Lung microvascular endothelial cell (primary cell): ENCODE measurements around the gene ANTXR1. TPM values are rescaled to one million over a fixed set of nuclear protein-coding genes. Genes with fewer than 3 reads are reported as not detected.

Experiments
- DNase-seq, 2 donors: peaks; one replicate each; pipeline versions ENCODE4 v3.0.0 to v3.0.0-alpha.2; 2010; ENCODE audit warnings: low read depth in 2 of 2
- total RNA-seq: library from RNA; depleted of rRNA; stranded (reverse); fragments of >200 nt; gene quantifications from 2 replicates; pipeline ENCODE4 v1.2.1, GENCODE V29; 2014

The ANTXR1 gene
- total RNA-seq, 1 donor from 2014 or later, result 0.20 TPM

DNA sequence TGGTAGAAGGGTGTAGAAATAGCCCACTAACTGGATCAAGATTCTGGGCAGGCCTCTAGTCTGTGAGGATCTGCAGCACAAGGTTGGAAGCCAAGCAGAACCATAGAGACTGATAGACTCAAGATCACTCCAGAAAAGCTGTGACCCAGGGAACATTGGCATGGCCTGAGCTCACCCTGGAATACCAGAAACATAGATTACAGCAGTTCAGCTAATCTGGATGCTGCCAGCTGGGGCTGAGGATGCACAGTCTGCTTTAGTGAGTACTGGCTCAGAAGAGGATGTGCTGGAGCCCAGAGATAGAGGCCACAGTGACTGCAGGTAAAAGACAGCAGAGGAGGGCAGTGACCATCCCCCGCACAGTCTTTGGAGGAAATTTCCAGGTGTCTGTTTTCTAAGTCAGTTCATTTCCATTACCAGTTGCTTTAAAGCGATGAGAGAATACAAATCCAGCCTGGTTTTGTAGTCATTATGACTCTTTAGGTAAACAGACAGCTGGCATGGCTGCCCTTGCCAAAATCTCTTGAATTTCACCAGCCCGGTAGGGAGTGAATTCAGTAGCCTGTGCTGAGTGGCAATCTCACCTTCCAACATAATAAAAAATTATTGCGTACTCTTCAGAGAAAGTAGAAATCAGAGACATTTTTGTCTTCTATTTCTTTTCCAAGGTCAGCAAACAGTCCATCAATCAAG, 119.2 kb downstream of the ANTXR1 start:
- no peak for DNase-seq

DNA sequence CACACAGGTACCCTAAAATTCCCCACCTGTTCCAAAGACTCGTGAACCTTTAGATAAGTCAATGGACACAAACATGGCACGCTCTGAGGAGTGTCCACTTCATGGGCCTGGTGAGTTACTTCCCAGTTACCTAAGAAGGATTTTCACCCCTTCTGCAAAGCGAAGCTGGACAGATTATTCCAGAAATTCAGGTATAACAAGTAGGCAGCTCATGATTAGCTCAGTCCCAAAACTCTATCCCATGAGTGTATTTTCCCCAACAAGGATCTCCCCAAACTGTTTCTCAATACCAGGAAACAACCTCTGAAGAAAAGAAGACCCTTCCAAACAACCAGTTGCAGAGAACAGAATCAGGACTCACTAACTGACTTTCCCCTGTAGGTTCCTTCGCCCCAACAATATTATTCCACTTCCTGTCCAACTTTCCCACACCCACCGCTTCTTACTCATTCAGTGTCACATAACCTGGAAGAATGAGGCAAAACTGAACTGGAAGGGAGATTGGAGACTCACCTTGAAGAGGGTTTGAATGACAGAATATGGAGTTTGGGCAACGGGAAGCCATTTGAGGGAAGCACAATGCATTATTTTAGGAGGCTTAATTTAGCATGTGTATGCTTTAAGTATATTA, 120.1 kb downstream of the ANTXR1 start:
- peak in 1 of 2 donors; percentile 11 for DNase-seq

DNA sequence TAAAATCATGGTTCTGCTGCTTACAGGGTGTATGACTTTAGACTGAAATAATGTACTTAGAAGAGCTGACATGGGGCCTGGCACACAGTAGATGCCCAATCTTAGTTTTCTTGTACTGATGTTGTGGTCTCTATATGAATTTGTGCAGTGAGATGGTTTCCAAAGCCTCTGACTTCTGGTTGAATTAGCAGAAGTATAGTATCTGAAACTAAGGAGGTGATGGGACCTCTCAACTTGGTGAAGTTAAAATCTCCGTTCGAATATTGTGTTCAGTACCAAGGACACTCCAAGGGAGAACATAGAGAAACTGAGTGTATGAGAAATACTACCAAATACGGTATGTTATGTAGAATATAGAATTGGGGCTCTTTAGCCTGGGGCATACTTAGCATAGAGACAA, 120.9 kb downstream of the ANTXR1 start:
- no peak for DNase-seq

DNA sequence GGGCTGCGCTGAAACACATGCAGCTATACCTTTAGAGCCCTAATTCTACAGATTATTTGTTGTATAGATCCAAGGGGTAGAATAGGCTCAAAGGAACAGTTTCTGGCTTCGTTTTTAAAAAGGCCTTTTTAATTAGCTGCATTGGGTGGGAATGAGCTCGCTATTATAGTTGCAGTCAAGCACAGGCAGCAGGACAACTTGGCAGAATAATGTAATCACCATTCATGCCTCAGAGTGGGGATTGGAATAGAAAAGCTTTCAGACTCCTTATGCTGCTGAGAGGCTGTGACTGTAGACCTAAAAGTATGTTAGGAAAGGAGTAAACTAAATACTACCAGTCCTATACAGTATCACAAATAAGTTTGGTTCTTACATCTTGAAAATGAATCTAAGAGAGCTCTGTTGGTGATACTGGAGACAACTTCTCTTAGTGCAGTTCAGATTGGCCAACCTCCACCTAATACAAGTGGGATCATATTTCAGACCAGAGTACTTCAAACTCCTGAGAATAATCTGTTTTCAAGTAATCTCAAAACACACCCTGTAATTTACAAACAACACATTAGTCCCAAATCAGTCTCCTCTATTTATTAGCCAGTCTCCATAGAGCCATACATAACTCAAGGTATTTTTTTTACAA, 121.4 kb downstream of the ANTXR1 start:
- DNase-seq, result no peak

DNA sequence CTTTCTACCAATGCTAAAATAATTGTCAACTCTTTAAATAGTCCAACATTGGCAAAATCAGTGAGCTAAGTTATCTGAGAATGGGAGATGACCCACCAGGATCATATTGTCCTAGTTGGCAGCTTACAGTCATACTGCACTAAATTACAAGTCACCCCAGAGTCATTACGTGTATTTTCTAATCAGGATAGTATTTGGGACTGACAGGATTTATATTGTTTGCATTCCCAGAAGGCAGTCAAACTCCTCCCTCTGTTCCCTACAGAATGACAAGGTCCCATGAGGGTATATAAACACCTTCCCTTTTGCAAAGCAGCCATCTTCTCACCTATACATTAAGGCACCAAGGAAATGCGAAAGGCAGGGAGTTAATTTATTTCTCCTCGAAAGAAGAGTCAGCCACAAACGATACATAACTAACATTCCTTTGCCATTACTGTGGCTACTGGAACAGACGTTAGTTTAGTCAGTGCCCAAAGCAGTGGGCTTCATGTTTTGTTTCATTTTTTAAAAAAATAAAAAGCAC, 125.3 kb downstream of the ANTXR1 start:
- DNase-seq, result peak in 1 of 2 donors; percentile 64

DNA sequence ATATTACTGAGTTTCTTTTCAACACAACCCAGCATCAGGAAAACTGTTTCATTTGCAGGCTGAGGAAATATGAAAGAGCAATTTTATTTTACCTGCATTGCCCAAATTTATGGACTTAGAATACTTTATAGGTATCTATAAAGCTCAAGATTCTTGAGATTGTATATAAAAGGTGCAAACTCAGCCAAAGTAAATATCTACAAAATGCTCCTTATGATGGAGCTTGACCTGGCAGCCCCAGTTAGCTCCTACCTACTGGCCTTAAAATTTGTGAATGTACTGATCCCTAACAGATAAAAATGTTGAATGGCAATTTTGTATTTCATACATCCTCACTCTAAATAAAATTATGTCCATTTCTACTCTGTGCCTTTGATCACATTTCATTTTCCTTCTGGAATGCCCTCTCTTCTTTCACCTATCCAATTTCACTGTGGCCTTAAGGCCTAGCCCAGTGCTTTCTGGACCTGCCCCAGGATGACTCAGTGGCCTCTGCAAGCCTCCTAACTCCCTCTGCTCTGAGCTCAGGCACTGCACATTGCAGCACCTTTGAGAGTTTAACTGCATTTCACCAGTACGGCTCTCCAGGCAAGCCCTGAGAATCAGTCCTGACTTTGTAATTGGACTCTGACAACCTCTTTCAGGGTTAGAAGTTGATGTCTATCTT, 125.9 kb downstream of the ANTXR1 start:
- DNase-seq, result peak in 1 of 2 donors; percentile 46

DNA sequence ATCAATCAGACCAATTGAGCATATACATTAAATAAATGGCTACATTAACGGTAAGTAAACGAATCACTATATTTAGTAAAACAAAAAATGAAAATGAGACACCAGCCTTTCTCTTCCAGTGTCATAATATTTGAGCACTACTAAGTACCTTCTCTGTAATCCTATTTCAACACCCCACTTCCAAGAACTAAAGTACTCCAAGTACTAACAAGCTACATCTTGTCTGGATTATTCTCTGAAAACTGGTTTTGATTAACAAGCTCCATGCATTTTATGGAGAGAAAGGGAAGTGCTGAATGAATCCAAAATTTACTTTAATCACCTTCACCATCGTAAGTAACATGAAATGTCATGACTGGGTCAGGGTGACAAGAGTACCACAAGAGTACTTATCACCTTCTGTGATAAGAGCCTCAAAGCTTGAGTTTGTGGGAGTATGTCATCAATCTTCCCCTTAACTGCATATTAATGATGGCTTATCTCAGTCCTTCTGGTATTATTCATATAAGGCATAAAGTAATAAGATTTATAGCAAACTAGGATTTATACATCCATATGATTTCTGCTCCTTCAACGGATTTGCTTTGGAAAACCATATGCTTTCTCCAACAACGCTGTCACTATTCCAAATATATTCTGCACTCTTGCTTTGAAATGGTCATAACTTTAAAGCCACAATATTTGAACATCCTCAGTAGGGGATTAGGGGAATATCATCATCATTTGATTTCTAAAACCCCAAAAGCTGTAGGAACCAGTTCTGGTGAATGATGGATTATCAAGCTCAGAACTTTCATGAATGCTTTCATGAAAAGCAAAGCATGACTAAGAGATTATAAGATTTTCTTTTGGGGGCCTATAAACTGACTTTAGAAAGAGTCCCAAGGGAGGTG, 127.0 kb downstream of the ANTXR1 start:
- no peak for DNase-seq

DNA sequence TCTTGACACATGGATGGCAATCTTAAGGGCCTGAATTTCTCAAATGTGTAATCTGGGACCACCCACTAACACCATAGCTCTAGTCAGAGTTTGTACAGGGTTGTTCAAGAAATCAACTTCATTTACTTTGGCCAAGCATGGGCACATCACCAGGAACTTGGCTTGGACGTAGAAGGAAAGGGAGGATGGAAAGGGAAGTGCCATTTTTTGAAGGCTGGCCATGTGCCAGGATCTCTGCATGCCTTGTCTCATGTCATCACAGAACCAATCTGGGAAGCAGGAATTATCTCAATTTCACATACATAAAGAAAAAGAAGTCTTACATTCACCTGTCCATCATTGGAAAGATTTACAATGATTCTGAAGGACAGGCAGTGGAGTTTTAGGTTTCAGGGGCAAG, 128.1 kb downstream of the ANTXR1 start:
- peak in 1 of 2 donors; percentile 17 for DNase-seq

DNA sequence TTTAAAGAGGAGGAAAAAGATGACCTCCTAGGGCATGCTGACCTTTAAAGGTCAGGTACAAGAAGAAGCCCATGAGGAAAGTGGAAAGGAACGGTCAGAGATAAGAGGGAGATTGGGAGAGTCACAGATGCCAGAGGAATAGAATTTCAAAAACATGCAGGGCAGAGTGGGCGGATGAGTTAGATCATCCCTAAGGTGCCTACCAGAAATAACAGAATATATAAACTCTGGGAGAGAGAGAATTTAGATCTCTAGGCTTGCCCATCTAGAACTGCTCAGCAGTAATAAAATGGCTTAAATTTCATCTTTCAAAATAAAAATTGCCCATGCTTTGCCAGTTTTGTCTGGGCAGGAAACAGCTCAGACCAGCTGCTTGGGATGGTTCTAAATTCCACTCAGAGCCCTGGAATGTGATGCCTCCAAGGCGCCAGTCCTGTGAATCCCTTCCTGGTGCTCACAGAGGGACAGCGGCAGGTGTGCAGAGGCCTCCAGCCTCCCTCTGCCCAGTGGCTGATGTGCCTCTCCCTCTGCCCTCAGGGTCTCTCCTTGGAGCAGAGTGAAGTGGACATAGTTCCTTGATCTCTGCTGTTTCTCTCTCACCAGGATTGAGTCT, 130.9 kb downstream of the ANTXR1 start:
- no peak for DNase-seq

DNA sequence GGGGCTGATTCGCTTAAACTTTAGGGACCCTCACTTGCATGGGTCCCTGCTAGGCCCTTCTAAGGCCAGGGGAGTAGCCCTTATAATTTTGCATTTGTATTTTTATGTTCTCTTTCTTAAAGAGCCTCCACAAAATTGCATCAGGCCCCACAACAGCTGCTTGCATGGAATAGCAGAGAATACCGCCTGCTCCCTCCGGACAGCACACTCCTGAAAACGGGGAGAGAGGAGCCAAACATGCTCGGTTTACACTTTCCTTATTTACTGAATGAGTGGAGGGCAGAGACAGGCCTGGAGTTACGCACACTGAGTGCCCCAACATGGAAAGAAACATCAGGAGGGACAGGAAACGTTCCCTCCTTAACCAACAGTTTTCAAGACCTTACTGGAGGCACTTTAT, 132.2 kb downstream of the ANTXR1 start:
- no peak for DNase-seq

DNA sequence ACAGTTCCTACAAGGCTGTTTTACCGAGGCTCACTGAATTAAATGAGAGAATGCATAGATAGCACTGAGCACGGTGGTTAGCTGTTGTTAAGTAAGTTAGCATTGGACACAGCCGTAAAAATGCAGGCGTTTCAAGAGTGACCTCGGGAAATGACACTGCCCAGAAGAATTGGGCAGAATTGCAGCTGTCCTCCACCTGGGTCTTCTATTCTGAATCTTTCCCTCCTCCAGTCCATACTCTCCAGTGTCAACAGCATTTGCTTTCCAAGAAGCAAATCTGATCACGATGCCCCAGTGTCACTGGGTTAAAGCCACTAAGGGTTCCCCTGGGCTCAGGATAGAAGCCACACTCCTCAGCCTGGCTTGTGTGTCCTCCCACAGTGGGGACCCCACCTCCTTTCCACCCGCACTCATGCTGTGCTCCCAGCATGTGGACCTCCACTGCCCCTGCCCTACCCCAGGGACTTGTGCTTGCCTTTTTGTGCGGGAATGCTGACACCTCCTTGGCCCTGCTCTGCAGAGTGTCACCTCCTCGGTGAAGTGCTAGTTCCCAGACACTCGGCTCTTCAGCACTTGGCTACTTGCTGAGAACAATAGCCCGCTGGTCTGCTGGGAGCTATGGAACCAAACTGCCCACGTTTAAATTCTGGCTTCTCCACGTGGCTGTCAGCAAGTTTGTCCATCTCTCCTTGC, 135.0 kb downstream of the ANTXR1 start:
- no peak for DNase-seq

DNA sequence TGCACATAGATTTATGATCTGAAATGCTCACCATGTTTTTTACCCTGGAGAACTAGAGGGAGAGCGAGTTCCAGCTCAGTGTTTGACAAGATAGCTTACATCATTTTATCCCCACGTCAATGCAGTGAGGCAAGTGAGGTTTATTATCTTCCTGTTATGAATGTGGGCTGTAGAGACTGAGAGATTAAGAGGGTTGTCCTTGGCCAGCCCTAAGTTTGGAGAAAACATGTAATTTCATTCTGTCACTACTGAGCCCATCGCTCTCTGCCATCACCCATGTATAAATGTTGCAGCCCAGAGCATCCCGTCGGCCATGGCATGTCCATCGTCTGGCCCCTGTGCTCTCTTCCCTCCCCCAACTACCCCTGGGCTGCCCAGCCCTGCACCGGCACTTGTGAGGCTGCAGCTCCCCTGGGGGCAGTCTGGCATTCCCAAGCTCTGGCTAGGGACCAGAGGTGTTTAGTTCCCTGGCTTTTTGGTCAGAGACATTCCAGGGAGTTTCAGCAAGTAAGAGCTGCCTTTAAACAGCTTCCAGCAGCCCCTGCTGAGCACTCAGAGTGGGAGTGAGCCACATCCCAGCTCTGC, 136.7 kb downstream of the ANTXR1 start:
- no peak for DNase-seq

DNA sequence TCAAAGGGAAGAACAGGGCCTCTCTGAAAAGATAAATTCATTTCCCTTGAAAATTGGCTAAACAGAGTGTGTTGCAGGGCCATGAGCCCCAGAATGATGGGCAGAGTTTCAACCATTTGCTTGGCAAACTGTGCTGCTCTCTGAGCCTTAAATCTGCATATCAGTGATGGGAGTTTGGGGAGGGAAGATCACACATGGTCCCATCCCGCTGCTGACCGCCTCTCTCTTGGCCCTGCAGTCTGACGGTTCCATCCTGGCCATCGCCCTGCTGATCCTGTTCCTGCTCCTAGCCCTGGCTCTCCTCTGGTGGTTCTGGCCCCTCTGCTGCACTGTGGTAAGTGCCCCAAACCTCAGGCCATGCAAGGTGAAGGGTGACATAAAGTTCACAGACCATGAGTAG, 139.0 kb downstream of the ANTXR1 start:
- no peak for DNase-seq

DNA sequence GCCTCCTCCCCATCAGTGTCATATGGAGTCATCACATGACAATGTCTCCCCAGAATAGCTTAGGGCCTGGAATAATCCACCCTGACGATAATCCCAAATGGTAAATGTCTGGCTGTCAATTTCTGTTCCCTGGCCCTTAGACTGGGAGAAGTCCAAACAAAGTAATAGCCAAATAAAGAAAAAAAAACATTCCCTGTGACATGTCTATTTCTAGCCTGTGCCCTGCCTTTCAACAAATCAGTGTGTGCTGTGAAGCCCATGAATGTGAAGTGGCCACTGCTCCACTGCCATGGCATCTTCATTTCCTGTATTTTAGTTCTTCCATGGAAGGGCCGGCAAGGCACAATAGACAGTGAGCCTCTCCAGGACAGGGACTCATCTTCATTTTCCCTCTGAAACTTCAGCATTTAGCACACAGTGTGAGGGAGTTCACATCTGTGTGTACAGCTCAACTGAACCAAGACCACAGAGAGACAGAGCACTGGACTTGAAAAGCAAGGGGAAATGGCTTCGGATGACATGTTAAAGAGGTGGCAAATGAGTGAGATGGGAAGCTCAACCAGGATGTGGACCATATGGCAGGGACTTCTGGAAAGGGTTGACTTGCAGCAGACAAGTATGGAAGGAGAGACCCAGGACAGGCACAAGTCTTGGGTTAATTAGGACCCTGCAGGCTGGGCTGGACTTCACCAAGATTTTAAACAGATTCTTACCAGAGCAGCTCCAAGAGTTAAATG, 140.0 kb downstream of the ANTXR1 start:
- no peak for DNase-seq

DNA sequence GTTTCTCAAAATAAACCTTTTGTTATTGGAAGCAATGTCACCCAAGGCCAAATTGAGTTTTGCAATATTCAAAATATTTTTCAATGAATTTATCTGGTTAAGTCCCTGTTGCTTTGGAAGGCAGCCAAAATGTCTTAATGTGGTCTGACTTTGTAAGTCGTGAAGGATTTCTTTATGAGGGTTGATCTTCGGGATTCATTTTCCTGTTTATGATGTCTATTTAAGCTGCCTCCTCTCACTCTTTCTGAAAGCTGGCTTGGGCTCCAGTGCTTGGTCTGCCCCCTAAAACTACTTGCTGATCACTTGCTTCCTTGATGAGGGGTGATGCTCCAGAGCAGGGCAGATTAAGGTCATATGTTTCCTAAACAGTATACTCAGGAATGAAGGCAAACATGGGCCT, 141.1 kb downstream of the ANTXR1 start:
- DNase-seq, result peak; percentile 19 to 56

DNA sequence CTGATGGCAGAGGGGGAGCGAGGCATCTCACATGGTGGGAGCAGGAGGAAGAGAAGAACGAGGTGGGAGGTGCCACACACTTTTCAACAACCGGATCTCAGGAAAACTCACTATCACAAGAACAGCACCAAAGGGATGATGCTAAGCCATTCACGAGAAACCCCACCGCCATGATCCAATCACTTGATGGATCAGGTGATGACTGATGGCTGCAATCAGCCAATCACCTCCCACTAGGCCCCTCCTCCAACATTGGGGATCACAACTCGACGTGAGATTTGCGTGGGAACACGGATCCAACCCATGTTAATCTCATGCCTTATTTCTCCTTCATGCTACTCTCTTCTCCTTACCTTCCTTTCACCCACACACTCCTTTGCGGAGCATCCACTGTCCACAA, 143.6 kb downstream of the ANTXR1 start:
- DNase-seq, result no peak

DNA sequence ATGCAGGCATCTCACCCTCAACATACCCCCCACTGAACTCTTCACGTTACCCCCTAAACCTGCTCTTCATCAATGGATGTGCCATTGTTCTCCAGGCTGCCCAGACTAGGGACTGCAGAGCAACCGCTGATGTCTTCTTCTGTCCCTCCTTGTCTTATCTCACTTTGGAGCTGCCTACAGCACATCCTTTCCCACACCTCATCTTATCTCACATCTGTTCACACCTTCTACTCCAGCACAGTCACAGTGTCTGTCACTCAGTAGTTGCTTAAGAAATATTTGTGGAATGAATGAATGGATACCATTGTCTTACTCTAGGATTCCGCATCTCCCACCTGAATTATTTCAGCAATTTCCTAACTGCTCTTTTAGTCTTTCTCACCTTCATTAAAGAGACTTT, 144.5 kb downstream of the ANTXR1 start:
- no peak for DNase-seq

DNA sequence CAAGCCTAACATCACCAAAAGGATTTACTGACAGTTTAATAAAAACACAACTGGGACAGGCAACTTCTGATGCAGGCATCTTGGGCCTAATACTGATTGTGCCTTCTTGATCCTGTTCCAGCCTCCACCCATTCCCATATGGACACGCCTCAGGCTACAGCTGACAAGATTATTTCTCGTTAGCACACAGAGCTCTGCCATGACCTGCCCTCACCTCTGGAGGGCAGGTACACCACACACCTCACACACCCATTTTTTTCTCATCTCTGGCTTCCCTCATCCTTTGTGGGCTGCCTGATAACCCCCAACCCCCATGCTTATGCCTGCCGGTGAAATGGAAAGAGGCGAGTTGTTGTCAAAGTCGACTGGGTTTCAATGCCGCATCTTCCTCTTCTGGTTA, 147.0 kb downstream of the ANTXR1 start:
- DNase-seq, result no peak

DNA sequence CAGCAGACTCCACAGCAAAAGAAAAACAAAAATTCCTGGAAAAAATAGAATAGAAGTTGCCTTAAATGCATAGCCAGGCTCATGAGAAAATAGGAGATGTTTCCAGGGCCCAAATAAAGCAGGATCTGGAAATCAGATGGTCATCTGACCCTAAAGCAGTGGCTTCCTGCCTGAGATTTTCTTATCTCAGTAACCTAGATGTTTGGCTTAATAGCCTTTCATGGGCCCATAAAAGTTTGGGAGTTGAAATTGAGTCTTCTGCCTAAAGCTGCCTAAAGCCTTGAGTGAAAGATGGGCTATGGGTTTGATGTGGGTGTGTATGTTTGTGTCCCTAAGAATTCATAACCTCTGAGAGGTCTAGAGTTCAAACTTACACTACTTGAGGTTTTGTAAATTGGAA, 149.1 kb downstream of the ANTXR1 start:
- DNase-seq, result peak in 1 of 2 donors; percentile 24
